T-helper 2 cell treated with Interferon-gamma antibody and Interleukin-4, amounts not matched to agents 5 μg/mL and 100 μg/mL, for 36 hours (primary cell): ENCODE data around the gene MAPKAP1.

Source experiments
- DNase-seq: peaks from one replicate; pipeline ENCODE4 v3.0.0; 2021; ENCODE audit warnings: low spot score
- H3K27ac Mint-ChIP-seq: one replicate; pipeline ENCODE4 v1.8.0; 2021; ENCODE audit warnings: mild to moderate bottlenecking, mixed read lengths
- H3K27me3 Mint-ChIP-seq: one replicate; pipeline ENCODE4 v1.8.0; 2021; ENCODE audit warnings: low read depth, mixed read lengths
- H3K36me3 Mint-ChIP-seq: one replicate; pipeline ENCODE4 v1.8.0; 2021; ENCODE audit warnings: low read depth, mixed read lengths
- H3K4me1 Mint-ChIP-seq: one replicate; pipeline ENCODE4 v1.8.0; 2021; ENCODE audit warnings: low read depth, mixed read lengths
- H3K4me3 Mint-ChIP-seq: one replicate; pipeline ENCODE4 v1.8.0; 2022; ENCODE audit warnings: mild to moderate bottlenecking, moderate library complexity, mixed read lengths
- H3K9me3 Mint-ChIP-seq: one replicate; pipeline ENCODE4 v1.8.0; 2021; ENCODE audit warnings: mixed read lengths

Gene MAPKAP1

GRCh38 chr9:125609744-125610143, 97.3 kb downstream of the MAPKAP1 start:
- H3K36me3 Mint-ChIP-seq, result peaks cover 7% of the 10 kb centered on the region
- DNase-seq, result peak; percentile 17
- H3K27ac Mint-ChIP-seq, result no peak overlapping the region
- H3K4me3 Mint-ChIP-seq, result no peak overlapping the region
- H3K4me1 Mint-ChIP-seq, result peaks cover 12% of the 10 kb centered on the region
- no peaks in the 10 kb centered on the region for H3K27me3 Mint-ChIP-seq
- no peaks in the 10 kb centered on the region for H3K9me3 Mint-ChIP-seq

GRCh38 chr9:125608489-125609224, 98.4 kb downstream of the MAPKAP1 start:
- peaks cover 12% of the 10 kb centered on the region for H3K4me1 Mint-ChIP-seq
- DNase-seq, result no peak
- peaks cover 7% of the 10 kb centered on the region for H3K36me3 Mint-ChIP-seq
- no peak overlapping the region for H3K4me3 Mint-ChIP-seq
- no peaks in the 10 kb centered on the region for H3K9me3 Mint-ChIP-seq
- H3K27me3 Mint-ChIP-seq, result no peaks in the 10 kb centered on the region
- no peak overlapping the region for H3K27ac Mint-ChIP-seq

GRCh38 chr9:125604196-125604595, 102.8 kb downstream of the MAPKAP1 start:
- Mint-ChIP-seq H3K4me3 (no peak overlapping the region), H3K27me3 (no peaks in the 10 kb centered on the region), H3K36me3 (no peaks in the 10 kb centered on the region), H3K9me3 (no peaks in the 10 kb centered on the region), H3K27ac (no peak overlapping the region), H3K4me1 (no peaks in the 10 kb centered on the region)
- no peak for DNase-seq

- no peak overlapping the region for H3K4me3 Mint-ChIP-seq
- DNase-seq, result no peak
- H3K4me1 Mint-ChIP-seq, result no peaks in the 10 kb centered on the region
- H3K27ac Mint-ChIP-seq, result no peak overlapping the region
- H3K27me3 Mint-ChIP-seq, result no peaks in the 10 kb centered on the region
- no peaks in the 10 kb centered on the region for H3K9me3 Mint-ChIP-seq
- no peaks in the 10 kb centered on the region for H3K36me3 Mint-ChIP-seq
These were observed 103.5 kb downstream of the MAPKAP1 start for GRCh38 chr9:125603478-125604021.

GRCh38 chr9:125601961-125602360, 105.0 kb downstream of the MAPKAP1 start:
- no peak for DNase-seq
- H3K27me3 Mint-ChIP-seq, result no peaks in the 10 kb centered on the region
- no peak overlapping the region for H3K27ac Mint-ChIP-seq
- no peaks in the 10 kb centered on the region for H3K36me3 Mint-ChIP-seq
- no peak overlapping the region for H3K4me3 Mint-ChIP-seq
- H3K9me3 Mint-ChIP-seq, result no peaks in the 10 kb centered on the region
- H3K4me1 Mint-ChIP-seq, result no peaks in the 10 kb centered on the region

- Mint-ChIP-seq H3K27ac (no peak overlapping the region), H3K36me3 (peaks cover 5% of the 10 kb centered on the region), H3K27me3 (no peaks in the 10 kb centered on the region), H3K4me1 (no peaks in the 10 kb centered on the region), H3K9me3 (no peaks in the 10 kb centered on the region), H3K4me3 (no peak overlapping the region)
- no peak for DNase-seq
These were observed 106.8 kb downstream of the MAPKAP1 start for GRCh38 chr9:125600194-125600593.

GRCh38 chr9:125594223-125594610, 112.8 kb downstream of the MAPKAP1 start:
- no peak for DNase-seq
- peaks cover 2% of the 10 kb centered on the region for H3K4me1 Mint-ChIP-seq
- H3K36me3 Mint-ChIP-seq, result peaks cover 5% of the 10 kb centered on the region
- H3K27me3 Mint-ChIP-seq, result no peaks in the 10 kb centered on the region
- no peak overlapping the region for H3K4me3 Mint-ChIP-seq
- no peaks in the 10 kb centered on the region for H3K9me3 Mint-ChIP-seq
- H3K27ac Mint-ChIP-seq, result no peak overlapping the region

GRCh38 chr9:125593581-125594222, 113.3 kb downstream of the MAPKAP1 start:
- Mint-ChIP-seq H3K27me3 (no peaks in the 10 kb centered on the region), H3K4me1 (peaks cover 2% of the 10 kb centered on the region), H3K9me3 (no peaks in the 10 kb centered on the region), H3K4me3 (no peak overlapping the region), H3K27ac (no peak overlapping the region), H3K36me3 (peaks cover 5% of the 10 kb centered on the region)
- DNase-seq, result no peak

- no peaks in the 10 kb centered on the region for H3K9me3 Mint-ChIP-seq
- DNase-seq, result no peak
- no peak overlapping the region for H3K27ac Mint-ChIP-seq
- H3K36me3 Mint-ChIP-seq, result peaks cover 5% of the 10 kb centered on the region
- H3K27me3 Mint-ChIP-seq, result no peaks in the 10 kb centered on the region
- peaks cover 2% of the 10 kb centered on the region for H3K4me1 Mint-ChIP-seq
- no peak overlapping the region for H3K4me3 Mint-ChIP-seq
These were observed 115.1 kb downstream of the MAPKAP1 start for GRCh38 chr9:125591888-125592287.

GRCh38 chr9:125591245-125591644, 115.8 kb downstream of the MAPKAP1 start:
- H3K4me3 Mint-ChIP-seq, result no peak overlapping the region
- peaks cover 2% of the 10 kb centered on the region for H3K4me1 Mint-ChIP-seq
- no peak for DNase-seq
- no peak overlapping the region for H3K27ac Mint-ChIP-seq
- H3K36me3 Mint-ChIP-seq, result peaks cover 4% of the 10 kb centered on the region
- H3K9me3 Mint-ChIP-seq, result no peaks in the 10 kb centered on the region
- no peaks in the 10 kb centered on the region for H3K27me3 Mint-ChIP-seq

- H3K36me3 Mint-ChIP-seq, result peaks cover 3% of the 10 kb centered on the region
- no peak for DNase-seq
- no peak overlapping the region for H3K4me3 Mint-ChIP-seq
- H3K4me1 Mint-ChIP-seq, result peaks cover 2% of the 10 kb centered on the region
- no peaks in the 10 kb centered on the region for H3K27me3 Mint-ChIP-seq
- H3K27ac Mint-ChIP-seq, result no peak overlapping the region
- no peaks in the 10 kb centered on the region for H3K9me3 Mint-ChIP-seq
These were observed 117.7 kb downstream of the MAPKAP1 start for GRCh38 chr9:125589287-125589686.

GRCh38 chr9:125587819-125588460, 119.1 kb downstream of the MAPKAP1 start:
- Mint-ChIP-seq H3K4me3 (no peak overlapping the region), H3K27me3 (no peaks in the 10 kb centered on the region), H3K27ac (no peak overlapping the region), H3K9me3 (no peaks in the 10 kb centered on the region), H3K36me3 (peaks cover 6% of the 10 kb centered on the region), H3K4me1 (peaks cover 2% of the 10 kb centered on the region)
- no peak for DNase-seq

- H3K27me3 Mint-ChIP-seq, result no peaks in the 10 kb centered on the region
- H3K36me3 Mint-ChIP-seq, result peaks cover 12% of the 10 kb centered on the region
- DNase-seq, result no peak
- no peak overlapping the region for H3K4me3 Mint-ChIP-seq
- H3K9me3 Mint-ChIP-seq, result no peaks in the 10 kb centered on the region
- H3K4me1 Mint-ChIP-seq, result peaks cover 3% of the 10 kb centered on the region
- no peak overlapping the region for H3K27ac Mint-ChIP-seq
These were observed 120.9 kb downstream of the MAPKAP1 start for GRCh38 chr9:125586172-125586511.

GRCh38 chr9:125585503-125586171, 121.4 kb downstream of the MAPKAP1 start:
- no peaks in the 10 kb centered on the region for H3K27me3 Mint-ChIP-seq
- H3K4me1 Mint-ChIP-seq, result peaks cover 2% of the 10 kb centered on the region
- peaks cover 15% of the 10 kb centered on the region for H3K36me3 Mint-ChIP-seq
- no peak for DNase-seq
- no peak overlapping the region for H3K4me3 Mint-ChIP-seq
- H3K27ac Mint-ChIP-seq, result no peak overlapping the region
- H3K9me3 Mint-ChIP-seq, result peaks cover 2% of the 10 kb centered on the region
